ENCODE measurements around the gene LTA4H.

Gene LTA4H

GRCh38 chr12:95953000-95953399 lies 82.4 kb downstream of the LTA4H start:
- no peak for DNase-seq

GRCh38 chr12:95951515-95951914 lies 83.9 kb downstream of the LTA4H start:
- no peak for DNase-seq

Data from NCI-H446 (cell line).